HepG2 (cell line): ENCODE data around the gene STK39. TPM values are rescaled to one million over a fixed set of nuclear protein-coding genes. Genes with fewer than 3 reads are reported as not detected.

Experiments used
- ATAC-seq: fragments of 200-7000 bp; cut with Tn5 transposase; 3 replicates; pipeline ENCODE4 v1.9.1; 2020; ENCODE audit warnings: mild to moderate bottlenecking, moderate library complexity
- BruUV-seq: library from RNA; stranded (reverse); fragments of 400-500 nt; replicated peaks from 2 replicates; lab custom pipeline; 2021; lab: Mats Ljungman, UMichigan
- CTCF ChIA-PET: fragments of 300-600 bp; formaldehyde crosslinking; extraction: SDS; loops from one replicate; lab custom pipeline; 2021; ENCODE audit warnings: low total read pairs, inconsistent platforms, low intra/inter-chr PET ratio; lab: Yijun Ruan, JAX
- POLR2A ChIA-PET: fragments of 350-600 bp; sonication (Branson Sonifier 250); formaldehyde crosslinking; loops from one replicate; lab custom pipeline; 2020; ENCODE audit warnings: antibody characterized with exemption, inconsistent platforms; lab: Yijun Ruan, JAX
- DNase-seq: peaks from one replicate; pipeline ENCODE4 v3.0.0-alpha.2; 2015; ENCODE audit warnings: low spot score
- FAIRE-seq: peaks from 3 replicates; lab custom pipeline; 2011; peaks lifted over from hg19 to GRCh38; lab: Jason Lieb, UNC
- H2AFZ ChIP-seq: one replicate; pipeline ENCODE4 v1.6.1; 2011; ENCODE audit warnings: low read length, inconsistent platforms
- H3K27ac ChIP-seq: fragments of 300-600 bp; 3 replicates; pipeline ENCODE4 v1.8.0; 2011; ENCODE audit warnings: mixed run types, mild to moderate bottlenecking, mixed read lengths, low read length, inconsistent platforms; ENCODE audit not compliant: insufficient read depth; ENCODE audit errors: extremely low read length
- H3K27me3 ChIP-seq, 2 experiments: fragments of 200-600 bp in 1 of 2; 2 replicates in 1 of 2; 3 replicates in 1 of 2; pipeline versions ENCODE4 v1.6.0 to v1.8.0; 2011; ENCODE audit warnings: low read length in 2 of 2, mild to moderate bottlenecking in 2 of 2, moderate library complexity in 2 of 2, inconsistent platforms in 1 of 2; ENCODE audit not compliant: insufficient read depth in 2 of 2, control insufficient read depth in 1 of 2
- H3K36me3 ChIP-seq, 2 experiments: fragments of 200-600 bp in 1 of 2; replicated peaks in 1 of 2; 2 replicates in 1 of 2; 3 replicates in 1 of 2; pipeline versions ENCODE4 v1.5.1 to v1.8.0; 2011; ENCODE audit warnings: low read length in 2 of 2, inconsistent platforms in 1 of 2; ENCODE audit not compliant: insufficient read depth in 2 of 2, control insufficient read depth in 1 of 2
- H3K4me1 ChIP-seq: 2 replicates; pipeline ENCODE4 v1.5.1; 2012; ENCODE audit warnings: low read length, inconsistent platforms; ENCODE audit not compliant: insufficient read depth
- H3K4me2 ChIP-seq: 2 replicates; pipeline ENCODE4 v1.6.0; 2011; ENCODE audit warnings: low read depth, low read length, inconsistent platforms
- H3K4me3 ChIP-seq, 3 experiments: fragments of 200-600 bp in 1 of 3; sonication (generic), shearing (Covaris generic) in 1 of 3; replicated peaks in 1 of 3; 2 replicates each; pipeline ENCODE4 v1.5.1; 2011 to 2016; ENCODE audit warnings: low read length in 3 of 3, inconsistent platforms in 2 of 3, low read depth in 2 of 3, mild to moderate bottlenecking in 2 of 3, control low read depth in 1 of 3, mixed read lengths in 1 of 3; ENCODE audit not compliant: insufficient read depth in 1 of 3
- H3K79me2 ChIP-seq: one replicate; pipeline ENCODE4 v1.6.1; 2011; ENCODE audit warnings: low read length, inconsistent platforms; ENCODE audit not compliant: insufficient read depth
- H3K9ac ChIP-seq: 2 replicates; pipeline ENCODE4 v1.6.0; 2011; ENCODE audit warnings: mild to moderate bottlenecking, low read depth, low read length, inconsistent platforms; ENCODE audit not compliant: insufficient read depth
- H3K9me3 ChIP-seq: 2 replicates; pipeline ENCODE4 v1.5.1; 2012; ENCODE audit warnings: mild to moderate bottlenecking, low read length
- H4K20me1 ChIP-seq: 2 replicates; pipeline ENCODE4 v1.6.0; 2011; ENCODE audit warnings: inconsistent platforms, mild to moderate bottlenecking, low read length, moderate library complexity; ENCODE audit not compliant: insufficient read depth
- ETV5 ChIP-seq: IDR thresholded peaks from 2 replicates; pipeline ENCODE4 v1.6.1; 2018; ENCODE audit warnings: missing biosample characterization, missing genetic modification reagents, inconsistent platforms, borderline replicate concordance
- FOXA3 ChIP-seq: IDR thresholded peaks from 2 replicates; pipeline ENCODE4 v1.6.1; 2016; ENCODE audit warnings: missing genetic modification reagents, missing compliant biosample characterization
- KDM4B ChIP-seq: sonication (generic); formaldehyde crosslinking; IDR thresholded peaks from 2 replicates; pipeline ENCODE4 v1.4.0; 2020; ENCODE audit warnings: missing genetic modification reagents
- SCMH1 ChIP-seq: sonication (generic); formaldehyde crosslinking; IDR thresholded peaks from 2 replicates; pipeline ENCODE4 v1.9.0; 2021; ENCODE audit warnings: missing genetic modification reagents, mild to moderate bottlenecking, borderline replicate concordance
- SMAD9 ChIP-seq: sonication (generic); formaldehyde crosslinking; IDR thresholded peaks from 2 replicates; pipeline ENCODE4 v1.5.1; 2020; ENCODE audit warnings: mild to moderate bottlenecking, missing genetic modification reagents
- ZBTB14 ChIP-seq: sonication (generic); formaldehyde crosslinking; IDR thresholded peaks from 2 replicates; pipeline ENCODE4 v1.4.0; 2020; ENCODE audit warnings: missing genetic modification reagents
- ZNF570 ChIP-seq: sonication (generic); formaldehyde crosslinking; IDR thresholded peaks from 2 replicates; pipeline ENCODE4 v1.4.0; 2020; ENCODE audit warnings: mild to moderate bottlenecking, missing genetic modification reagents, borderline replicate concordance
- WGBS: methylation state at CpG from one replicate; pipeline ENCODE4 v1.1.6; 2017; ENCODE audit warnings: low lambda C conversion rate; 5-methylcytosine and 5-hydroxymethylcytosine counted together
- in situ Hi-C: cut with HindIII; loops from 2 replicates; pipeline ENCODE4 v1.10.0; 2017; ENCODE audit warnings: low pct_unique_long_range_greater_than_20kb; ENCODE audit not compliant: extremely low pct_ligation_motif_present
- intact Hi-C: fragments of 100-400 bp; cut with micrococcal nuclease; formaldehyde crosslinking; loops from one replicate; pipeline ENCODE4 v1.10.0; 2022; ENCODE audit not compliant: unreplicated experiment
- polyA plus RNA-seq, 8 experiments: library from polyadenylated mRNA; depleted of rRNA in 3 of 8; stranded (reverse) in 7 of 8; unstranded in 1 of 8; fragments of >200 nt; fragmentation: Illumina TruSeq in 4 of 8; extraction: Trizol in 4 of 8; gene quantifications; 2 replicates each; pipeline versions ENCODE4 v1.2.1 to v1.2.3, GENCODE V29; 2011 to 2016; ENCODE audit warnings: low read depth in 4 of 8, missing spikeins in 1 of 8, mixed read lengths in 1 of 8; ENCODE audit not compliant: insufficient read depth in 1 of 8
- total RNA-seq, 5 experiments: library from RNA; depleted of rRNA; stranded (reverse); fragments of >200 nt; fragmentation: Illumina TruSeq; extraction: Trizol; gene quantifications; 2 replicates each; pipeline ENCODE4 v1.2.3, GENCODE V29; 2016; ENCODE audit warnings: low read depth in 1 of 5
- TF ChIP-seq, protein P1 (sequence below): sonication (generic); formaldehyde crosslinking; IDR thresholded peaks from 2 replicates; pipeline ENCODE4 v1.4.0; 2020; ENCODE audit warnings: missing genetic modification reagents
- TF ChIP-seq, protein P2 (sequence below): sonication (generic); formaldehyde crosslinking; IDR thresholded peaks from 2 replicates; pipeline ENCODE4 v1.4.0; 2020; ENCODE audit warnings: missing genetic modification reagents, borderline replicate concordance

Gene STK39
- total and polyA plus RNA-seq, 2 of the 13 experiments (the other 11 are each of a cell fraction or from before 2014, with no cell fraction given), result 27.3 to 38.4 TPM

DNA sequence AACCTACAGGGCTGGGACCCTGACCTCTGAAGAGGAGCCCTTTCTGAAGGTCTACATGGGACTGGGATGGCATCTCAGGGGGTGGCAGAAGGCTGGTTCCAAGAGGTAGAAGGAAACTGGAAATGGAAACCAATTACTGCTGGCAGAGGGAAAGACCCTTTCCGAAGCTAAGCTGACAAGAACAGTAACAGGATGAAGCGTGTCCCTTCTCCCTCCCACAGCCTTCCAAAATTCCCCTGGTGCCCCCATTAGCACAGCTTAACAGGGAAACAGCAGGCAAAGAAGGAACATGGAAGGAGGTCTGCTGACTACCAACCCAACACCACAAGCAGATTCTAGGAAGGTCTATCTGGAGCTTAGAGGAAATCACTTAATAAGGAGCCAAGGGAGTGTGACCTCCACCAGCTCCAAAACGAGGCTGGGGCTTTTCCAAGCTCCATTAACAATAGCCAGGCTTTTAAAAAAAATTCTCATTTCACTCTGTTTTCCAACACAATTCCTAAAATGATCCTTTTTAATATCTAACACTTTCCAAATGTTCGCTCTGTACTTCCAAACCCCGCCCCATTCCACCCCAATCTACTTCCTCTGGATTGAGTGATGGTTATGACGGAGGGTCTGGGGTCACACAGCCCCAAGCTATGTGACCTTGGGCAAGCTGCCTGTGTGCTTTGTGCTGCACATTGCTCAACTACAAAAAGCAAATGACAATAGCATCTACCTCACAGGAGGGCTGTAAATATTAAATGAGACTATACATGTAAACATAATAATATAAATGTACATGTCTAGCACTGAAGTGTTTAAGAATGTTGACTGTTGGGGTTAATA lies 55.2 kb downstream of the STK39 start (continued):
- TF ChIP-seq SCMH1 (CRISPR knock-in tag), result no peak
- no peak for TF ChIP-seq ZBTB14 (CRISPR knock-in tag)
- peak; percentile 85 for TF ChIP-seq FOXA3
- peak; percentile 85; the same call in 1 of the 2 replicates for TF ChIP-seq ETV5

DNA sequence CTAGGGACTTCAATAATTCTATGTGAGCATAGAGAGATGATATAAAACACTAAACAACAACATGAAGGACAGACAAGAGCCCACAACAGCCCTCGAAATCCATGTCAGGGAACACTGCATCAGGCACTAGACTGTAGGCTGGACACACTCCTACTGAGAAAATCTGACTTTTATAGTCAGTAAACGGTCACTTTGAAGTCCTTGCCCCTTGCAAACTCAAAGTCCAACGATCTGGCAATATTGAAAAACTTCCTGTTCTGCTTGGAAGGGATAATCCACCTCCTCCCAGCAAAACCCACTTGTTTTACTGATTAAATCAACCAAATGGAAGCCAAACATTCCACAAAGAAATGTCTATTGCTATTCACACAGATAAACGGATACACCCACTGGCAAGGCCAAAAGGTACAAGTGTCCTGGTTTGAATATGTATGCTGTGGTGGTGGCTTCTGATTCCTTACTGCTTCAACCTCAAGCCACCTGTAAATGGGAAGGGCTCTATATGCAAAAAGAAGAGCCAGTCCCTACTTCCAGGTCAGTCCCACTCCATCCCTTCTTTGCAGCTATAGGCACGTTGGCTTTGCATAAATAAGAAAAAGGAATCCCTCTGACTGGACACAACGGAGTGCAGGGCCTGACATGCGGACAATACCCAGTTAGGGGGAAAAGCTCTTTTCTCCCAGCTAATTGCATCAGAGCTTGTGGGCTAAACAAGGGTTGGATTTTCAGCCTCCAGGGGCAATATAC lies 56.6 kb downstream of the STK39 start:
- Histone ChIP-seq H3K27me3 (no peaks in the 10 kb centered on the region), H3K4me1 (peaks cover 96% of the 10 kb centered on the region), H3K9me3 (no peaks in the 10 kb centered on the region), H3K36me3 (peaks cover 5% of the 10 kb centered on the region in 2 experiments; a peak in 3 of 5 replicates), H4K20me1 (no peaks in the 10 kb centered on the region), H3K27ac (peak overlapping the region; percentile 87), H3K4me3 (peak overlapping the region in 2 of 3 experiments; percentile 1 to 32; a peak in 2 of 6 replicates), H3K4me2 (peak overlapping the region; percentile 72), H3K79me2 (peaks cover 69% of the 10 kb centered on the region), H2AFZ (no peak overlapping the region), H3K9ac (peak overlapping the region; percentile 65)
- DNase-seq (peak; percentile 99), ATAC-seq (peak; percentile 85), FAIRE-seq (peak; percentile 96)
- POLR2A ChIA-PET, result interaction anchor here (0.6 to 4.5 kb wide), 14 partner anchors 10 to 66 kb away, joined by 3 to 59 read pairs (median 4); partner anchors contain the start of gene STK39
- no TSS peak for BruUV-seq
- in situ Hi-C loops, result no loop called here
- intact Hi-C loops, result loop anchor here (1.0 to 5.0 kb wide), 5 partner anchors 9 to 56 kb away; partner anchors contain the start of gene STK39
- CTCF ChIA-PET, result no interaction called here
- WGBS, result 2% methylated on average over 7 of the region's 7 CpGs
- TF ChIP-seq, protein P1, sequence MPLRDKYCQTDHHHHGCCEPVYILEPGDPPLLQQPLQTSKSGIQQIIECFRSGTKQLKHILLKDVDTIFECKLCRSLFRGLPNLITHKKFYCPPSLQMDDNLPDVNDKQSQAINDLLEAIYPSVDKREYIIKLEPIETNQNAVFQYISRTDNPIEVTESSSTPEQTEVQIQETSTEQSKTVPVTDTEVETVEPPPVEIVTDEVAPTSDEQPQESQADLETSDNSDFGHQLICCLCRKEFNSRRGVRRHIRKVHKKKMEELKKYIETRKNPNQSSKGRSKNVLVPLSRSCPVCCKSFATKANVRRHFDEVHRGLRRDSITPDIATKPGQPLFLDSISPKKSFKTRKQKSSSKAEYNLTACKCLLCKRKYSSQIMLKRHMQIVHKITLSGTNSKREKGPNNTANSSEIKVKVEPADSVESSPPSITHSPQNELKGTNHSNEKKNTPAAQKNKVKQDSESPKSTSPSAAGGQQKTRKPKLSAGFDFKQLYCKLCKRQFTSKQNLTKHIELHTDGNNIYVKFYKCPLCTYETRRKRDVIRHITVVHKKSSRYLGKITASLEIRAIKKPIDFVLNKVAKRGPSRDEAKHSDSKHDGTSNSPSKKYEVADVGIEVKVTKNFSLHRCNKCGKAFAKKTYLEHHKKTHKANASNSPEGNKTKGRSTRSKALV, result no peak
- TF ChIP-seq KDM4B (CRISPR knock-in tag), result no peak
- no peak for TF ChIP-seq SMAD9 (CRISPR knock-in tag)
- TF ChIP-seq, protein P2, sequence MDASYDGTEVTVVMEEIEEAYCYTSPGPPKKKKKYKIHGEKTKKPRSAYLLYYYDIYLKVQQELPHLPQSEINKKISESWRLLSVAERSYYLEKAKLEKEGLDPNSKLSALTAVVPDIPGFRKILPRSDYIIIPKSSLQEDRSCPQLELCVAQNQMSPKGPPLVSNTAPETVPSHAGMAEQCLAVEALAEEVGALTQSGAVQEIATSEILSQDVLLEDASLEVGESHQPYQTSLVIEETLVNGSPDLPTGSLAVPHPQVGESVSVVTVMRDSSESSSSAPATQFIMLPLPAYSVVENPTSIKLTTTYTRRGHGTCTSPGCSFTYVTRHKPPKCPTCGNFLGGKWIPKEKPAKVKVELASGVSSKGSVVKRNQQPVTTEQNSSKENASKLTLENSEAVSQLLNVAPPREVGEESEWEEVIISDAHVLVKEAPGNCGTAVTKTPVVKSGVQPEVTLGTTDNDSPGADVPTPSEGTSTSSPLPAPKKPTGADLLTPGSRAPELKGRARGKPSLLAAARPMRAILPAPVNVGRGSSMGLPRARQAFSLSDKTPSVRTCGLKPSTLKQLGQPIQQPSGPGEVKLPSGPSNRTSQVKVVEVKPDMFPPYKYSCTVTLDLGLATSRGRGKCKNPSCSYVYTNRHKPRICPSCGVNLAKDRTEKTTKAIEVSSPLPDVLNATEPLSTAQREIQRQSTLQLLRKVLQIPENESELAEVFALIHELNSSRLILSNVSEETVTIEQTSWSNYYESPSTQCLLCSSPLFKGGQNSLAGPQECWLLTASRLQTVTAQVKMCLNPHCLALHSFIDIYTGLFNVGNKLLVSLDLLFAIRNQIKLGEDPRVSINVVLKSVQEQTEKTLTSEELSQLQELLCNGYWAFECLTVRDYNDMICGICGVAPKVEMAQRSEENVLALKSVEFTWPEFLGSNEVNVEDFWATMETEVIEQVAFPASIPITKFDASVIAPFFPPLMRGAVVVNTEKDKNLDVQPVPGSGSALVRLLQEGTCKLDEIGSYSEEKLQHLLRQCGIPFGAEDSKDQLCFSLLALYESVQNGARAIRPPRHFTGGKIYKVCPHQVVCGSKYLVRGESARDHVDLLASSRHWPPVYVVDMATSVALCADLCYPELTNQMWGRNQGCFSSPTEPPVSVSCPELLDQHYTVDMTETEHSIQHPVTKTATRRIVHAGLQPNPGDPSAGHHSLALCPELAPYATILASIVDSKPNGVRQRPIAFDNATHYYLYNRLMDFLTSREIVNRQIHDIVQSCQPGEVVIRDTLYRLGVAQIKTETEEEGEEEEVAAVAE (CRISPR knock-in tag), result peak; percentile 18; the same call in 1 of the 2 replicates
- 0 out of 2 replicates have a peak, but pooled peaks have one; percentile 74 for TF ChIP-seq ZNF570 (CRISPR knock-in tag)
